Liver (tissue), 9 donors: ENCODE data around the gene FKBP1A. TPM values are rescaled to one million over a fixed set of nuclear protein-coding genes. Genes with fewer than 3 reads are reported as not detected.
A peak's percentile ranks its signal among the peaks of the same experiment; 100 is the strongest.

Source experiments
- DNase-seq: peaks from one replicate; pipeline ENCODE4 v3.0.0-alpha.2; 2017; ENCODE audit warnings: low spot score
- H3K27ac ChIP-seq, 2 donors: one replicate each; pipeline ENCODE4 v1.7.0; 2013; ENCODE audit warnings: inconsistent platforms in 2 of 2, low read length in 2 of 2, control low read depth in 1 of 2, low read depth in 1 of 2, mild to moderate bottlenecking in 1 of 2
- H3K27me3 ChIP-seq, 4 donors: one replicate each; pipeline versions ENCODE4 v1.6.1 to v1.7.0; 2013; ENCODE audit warnings: low read length in 3 of 4, inconsistent platforms in 1 of 4, mild to moderate bottlenecking in 1 of 4, moderate library complexity in 1 of 4; ENCODE audit not compliant: control insufficient read depth in 4 of 4, insufficient read depth in 4 of 4
- H3K36me3 ChIP-seq, 4 donors: one replicate each; pipeline versions ENCODE4 v1.6.1 to v1.7.0; 2013; ENCODE audit warnings: low read length in 3 of 4, mild to moderate bottlenecking in 3 of 4, low read depth in 1 of 4, moderate library complexity in 1 of 4; ENCODE audit not compliant: control insufficient read depth in 4 of 4, insufficient read depth in 3 of 4
- H3K4me1 ChIP-seq, 4 donors: one replicate each; pipeline versions ENCODE4 v1.6.1 to v1.7.0; 2013; ENCODE audit warnings: low read length in 3 of 4, mild to moderate bottlenecking in 3 of 4, moderate library complexity in 1 of 4; ENCODE audit not compliant: control insufficient read depth in 4 of 4, insufficient read depth in 4 of 4
- H3K4me3 ChIP-seq, 3 donors: one replicate each; pipeline versions ENCODE4 v1.6.1 to v1.7.0; 2013; ENCODE audit warnings: low read length in 3 of 3, control low read depth in 1 of 3, low read depth in 1 of 3, mild to moderate bottlenecking in 1 of 3
- H3K9ac ChIP-seq, 2 donors: one replicate each; pipeline ENCODE4 v1.7.0; 2013; ENCODE audit warnings: low read length in 2 of 2, mild to moderate bottlenecking in 2 of 2, moderate library complexity in 2 of 2, control low read depth in 1 of 2, low read depth in 1 of 2
- H3K9me3 ChIP-seq, 4 donors: one replicate each; pipeline versions ENCODE4 v1.6.1 to v1.7.0; 2013; ENCODE audit warnings: low read length in 3 of 4; ENCODE audit not compliant: control insufficient read depth in 4 of 4
- EGR1 ChIP-seq, 2 donors: IDR thresholded peaks; 2 replicates each; pipeline ENCODE4 v1.6.1; 2016 to 2018; ENCODE audit warnings: antibody characterized with exemption in 2 of 2, low read depth in 2 of 2
- FOXA1 ChIP-seq: IDR thresholded peaks from 2 replicates; pipeline ENCODE4 v1.6.1; 2016; ENCODE audit warnings: antibody characterized with exemption
- FOXA2 ChIP-seq: IDR thresholded peaks from 2 replicates; pipeline ENCODE4 v1.6.1; 2016; ENCODE audit warnings: antibody characterized with exemption
- GABPA ChIP-seq, 2 donors: IDR thresholded peaks in 1 of 2; conservative IDR thresholded peaks in 1 of 2; 2 replicates each; pipeline ENCODE4 v1.6.1; 2016; ENCODE audit warnings: antibody characterized with exemption in 2 of 2, mild to moderate bottlenecking in 1 of 2, moderate library complexity in 1 of 2
- HNF4A ChIP-seq, 2 donors: conservative IDR thresholded peaks; 2 replicates each; pipeline ENCODE4 v1.6.1; 2016; ENCODE audit warnings: antibody characterized with exemption in 2 of 2, mild to moderate bottlenecking in 2 of 2
- NR2F2 ChIP-seq: IDR thresholded peaks from 2 replicates; pipeline ENCODE4 v1.6.1; 2016; ENCODE audit warnings: antibody characterized with exemption
- RAD21 ChIP-seq, 2 donors: IDR thresholded peaks; 2 replicates each; pipeline ENCODE4 v1.6.1; 2016; ENCODE audit warnings: antibody characterized with exemption in 2 of 2, mild to moderate bottlenecking in 2 of 2
- SP1 ChIP-seq: IDR thresholded peaks from 2 replicates; pipeline ENCODE4 v1.6.1; 2018; ENCODE audit warnings: antibody characterized with exemption, mild to moderate bottlenecking
- TAF1 ChIP-seq: conservative IDR thresholded peaks from 2 replicates; pipeline ENCODE4 v1.6.1; 2016; ENCODE audit warnings: antibody characterized with exemption, mild to moderate bottlenecking
- YY1 ChIP-seq: IDR thresholded peaks from 2 replicates; pipeline ENCODE4 v1.6.1; 2016; ENCODE audit warnings: antibody characterized with exemption, mild to moderate bottlenecking
- WGBS: extraction: QIAGEN DNeasy Blood & Tissue Kit; methylation state at CpG from one replicate; pipeline ENCODE4 v1.1.7; 2013; 5-methylcytosine and 5-hydroxymethylcytosine counted together
- polyA plus RNA-seq, 2 donors: library from polyadenylated mRNA; stranded (reverse) in 1 of 2; unstranded in 1 of 2; fragments of 200-250 nt in 1 of 2; fragments of >200 nt in 1 of 2; fragmentation: Nextera tagmentation in 1 of 2; extraction: Ambion mirVana in 1 of 2; gene quantifications; one replicate each; pipeline versions ENCODE4 v1.2.1 to v1.2.3, GENCODE V29; 2013 to 2015
- total RNA-seq, 2 donors: library from RNA; depleted of rRNA; stranded (reverse); fragments of >200 nt; gene quantifications; one replicate each; pipeline ENCODE4 v1.2.3, GENCODE V29; 2014
- TF ChIP-seq, protein P1 (sequence below): fragments of 150-350 bp; IDR thresholded peaks from 2 replicates; pipeline ENCODE4 v1.5.1; 2017; ENCODE audit warnings: improper control_type of control experiment, low read depth, low read length; ENCODE audit not compliant: missing input control
- TF ChIP-seq, protein P2 (sequence below): IDR thresholded peaks from 2 replicates; pipeline ENCODE4 v1.6.1; 2016; ENCODE audit warnings: antibody characterized with exemption, mild to moderate bottlenecking
- TF ChIP-seq, protein P3 (sequence below): IDR thresholded peaks from 2 replicates; pipeline ENCODE4 v1.6.1; 2016; ENCODE audit warnings: antibody characterized with exemption
- TF ChIP-seq, protein P4 (sequence below): IDR thresholded peaks from 2 replicates; pipeline ENCODE4 v1.6.1; 2016; ENCODE audit warnings: antibody characterized with exemption
- TF ChIP-seq, protein P5 (sequence below): IDR thresholded peaks from 2 replicates; pipeline ENCODE4 v1.6.1; 2016; ENCODE audit warnings: antibody characterized with exemption
- donor health status: healthy.
- donor health status: healthy.
- donor health status: healthy.
- donor health status: healthy.
- donor health status: healthy.

The FKBP1A gene
- total and polyA plus RNA-seq, 4 donors: 49.3 to 114 (median 76.9) TPM

DNA sequence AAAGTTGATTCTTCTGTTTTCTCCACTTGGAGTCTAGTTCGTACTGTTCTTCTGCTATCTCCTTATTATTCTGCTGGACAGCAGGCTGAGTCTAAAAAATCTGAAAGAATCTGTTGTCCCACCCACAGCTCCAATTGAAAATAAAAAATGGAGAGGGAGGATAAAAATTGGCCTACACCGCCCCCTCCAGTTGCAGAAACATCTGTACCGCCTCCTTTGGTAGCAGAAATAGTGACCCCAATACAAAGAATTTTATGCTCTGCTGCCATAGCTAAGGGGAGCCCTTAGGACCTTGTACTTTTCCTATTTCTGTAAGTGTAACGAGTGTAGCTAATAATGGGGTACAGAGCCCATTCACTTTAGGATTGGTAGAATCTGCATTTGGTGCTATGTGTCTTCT is 4.9 kb upstream of the FKBP1A start:
- Histone ChIP-seq H3K9ac (no peak overlapping the region), H3K4me1 (peaks cover 6 to 34% (median 21%) of the 10 kb centered on the region in 4 donors), H3K4me3 (no peak overlapping the region), H3K36me3 (no peaks in the 10 kb centered on the region), H3K9me3 (no peaks in the 10 kb centered on the region), H3K27me3 (no peaks in the 10 kb centered on the region), H3K27ac (no peak overlapping the region)
- 83% methylated on average over 4 of the region's 4 CpGs for WGBS
- TF ChIP-seq, protein P1, sequence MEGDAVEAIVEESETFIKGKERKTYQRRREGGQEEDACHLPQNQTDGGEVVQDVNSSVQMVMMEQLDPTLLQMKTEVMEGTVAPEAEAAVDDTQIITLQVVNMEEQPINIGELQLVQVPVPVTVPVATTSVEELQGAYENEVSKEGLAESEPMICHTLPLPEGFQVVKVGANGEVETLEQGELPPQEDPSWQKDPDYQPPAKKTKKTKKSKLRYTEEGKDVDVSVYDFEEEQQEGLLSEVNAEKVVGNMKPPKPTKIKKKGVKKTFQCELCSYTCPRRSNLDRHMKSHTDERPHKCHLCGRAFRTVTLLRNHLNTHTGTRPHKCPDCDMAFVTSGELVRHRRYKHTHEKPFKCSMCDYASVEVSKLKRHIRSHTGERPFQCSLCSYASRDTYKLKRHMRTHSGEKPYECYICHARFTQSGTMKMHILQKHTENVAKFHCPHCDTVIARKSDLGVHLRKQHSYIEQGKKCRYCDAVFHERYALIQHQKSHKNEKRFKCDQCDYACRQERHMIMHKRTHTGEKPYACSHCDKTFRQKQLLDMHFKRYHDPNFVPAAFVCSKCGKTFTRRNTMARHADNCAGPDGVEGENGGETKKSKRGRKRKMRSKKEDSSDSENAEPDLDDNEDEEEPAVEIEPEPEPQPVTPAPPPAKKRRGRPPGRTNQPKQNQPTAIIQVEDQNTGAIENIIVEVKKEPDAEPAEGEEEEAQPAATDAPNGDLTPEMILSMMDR: peak; percentile 14
- TF ChIP-seq EGR1 (IDR thresholded peaks at IDR 0.05; ENCODE audit: low read depth in 2 of 2) (no peak), RAD21 (IDR thresholded peaks at IDR 0.05) (peak; percentile 47 to 66)
- TF ChIP-seq, protein P2, sequence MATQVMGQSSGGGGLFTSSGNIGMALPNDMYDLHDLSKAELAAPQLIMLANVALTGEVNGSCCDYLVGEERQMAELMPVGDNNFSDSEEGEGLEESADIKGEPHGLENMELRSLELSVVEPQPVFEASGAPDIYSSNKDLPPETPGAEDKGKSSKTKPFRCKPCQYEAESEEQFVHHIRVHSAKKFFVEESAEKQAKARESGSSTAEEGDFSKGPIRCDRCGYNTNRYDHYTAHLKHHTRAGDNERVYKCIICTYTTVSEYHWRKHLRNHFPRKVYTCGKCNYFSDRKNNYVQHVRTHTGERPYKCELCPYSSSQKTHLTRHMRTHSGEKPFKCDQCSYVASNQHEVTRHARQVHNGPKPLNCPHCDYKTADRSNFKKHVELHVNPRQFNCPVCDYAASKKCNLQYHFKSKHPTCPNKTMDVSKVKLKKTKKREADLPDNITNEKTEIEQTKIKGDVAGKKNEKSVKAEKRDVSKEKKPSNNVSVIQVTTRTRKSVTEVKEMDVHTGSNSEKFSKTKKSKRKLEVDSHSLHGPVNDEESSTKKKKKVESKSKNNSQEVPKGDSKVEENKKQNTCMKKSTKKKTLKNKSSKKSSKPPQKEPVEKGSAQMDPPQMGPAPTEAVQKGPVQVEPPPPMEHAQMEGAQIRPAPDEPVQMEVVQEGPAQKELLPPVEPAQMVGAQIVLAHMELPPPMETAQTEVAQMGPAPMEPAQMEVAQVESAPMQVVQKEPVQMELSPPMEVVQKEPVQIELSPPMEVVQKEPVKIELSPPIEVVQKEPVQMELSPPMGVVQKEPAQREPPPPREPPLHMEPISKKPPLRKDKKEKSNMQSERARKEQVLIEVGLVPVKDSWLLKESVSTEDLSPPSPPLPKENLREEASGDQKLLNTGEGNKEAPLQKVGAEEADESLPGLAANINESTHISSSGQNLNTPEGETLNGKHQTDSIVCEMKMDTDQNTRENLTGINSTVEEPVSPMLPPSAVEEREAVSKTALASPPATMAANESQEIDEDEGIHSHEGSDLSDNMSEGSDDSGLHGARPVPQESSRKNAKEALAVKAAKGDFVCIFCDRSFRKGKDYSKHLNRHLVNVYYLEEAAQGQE: peak; percentile 22
- TF ChIP-seq, protein P3, sequence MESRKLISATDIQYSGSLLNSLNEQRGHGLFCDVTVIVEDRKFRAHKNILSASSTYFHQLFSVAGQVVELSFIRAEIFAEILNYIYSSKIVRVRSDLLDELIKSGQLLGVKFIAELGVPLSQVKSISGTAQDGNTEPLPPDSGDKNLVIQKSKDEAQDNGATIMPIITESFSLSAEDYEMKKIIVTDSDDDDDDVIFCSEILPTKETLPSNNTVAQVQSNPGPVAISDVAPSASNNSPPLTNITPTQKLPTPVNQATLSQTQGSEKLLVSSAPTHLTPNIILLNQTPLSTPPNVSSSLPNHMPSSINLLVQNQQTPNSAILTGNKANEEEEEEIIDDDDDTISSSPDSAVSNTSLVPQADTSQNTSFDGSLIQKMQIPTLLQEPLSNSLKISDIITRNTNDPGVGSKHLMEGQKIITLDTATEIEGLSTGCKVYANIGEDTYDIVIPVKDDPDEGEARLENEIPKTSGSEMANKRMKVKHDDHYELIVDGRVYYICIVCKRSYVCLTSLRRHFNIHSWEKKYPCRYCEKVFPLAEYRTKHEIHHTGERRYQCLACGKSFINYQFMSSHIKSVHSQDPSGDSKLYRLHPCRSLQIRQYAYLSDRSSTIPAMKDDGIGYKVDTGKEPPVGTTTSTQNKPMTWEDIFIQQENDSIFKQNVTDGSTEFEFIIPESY: no peak
- DNase-seq: no peak

DNA sequence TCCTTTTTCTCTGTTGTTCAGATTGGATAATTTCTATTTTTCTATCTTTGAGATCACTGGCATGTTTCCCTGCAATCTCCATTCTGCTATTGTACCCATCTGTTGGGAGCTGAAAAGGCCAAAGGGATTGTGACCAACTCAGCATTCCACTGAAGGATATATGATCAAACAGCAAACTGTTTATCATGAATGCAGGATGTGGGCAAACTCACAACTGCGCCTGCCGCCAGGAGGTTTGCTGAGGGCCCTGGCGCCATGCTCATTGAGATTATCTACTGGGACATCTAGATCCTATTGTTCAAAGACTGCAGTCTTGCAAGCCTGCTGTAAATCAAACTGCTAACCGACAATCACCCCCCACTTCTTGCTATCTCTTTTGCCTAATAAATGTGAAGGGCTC is 3.8 kb upstream of the FKBP1A start:
- Histone ChIP-seq H3K9ac (no peak overlapping the region), H3K27me3 (no peaks in the 10 kb centered on the region), H3K36me3 (no peaks in the 10 kb centered on the region), H3K4me1 (peaks cover 6 to 34% (median 22%) of the 10 kb centered on the region in 4 donors), H3K9me3 (no peaks in the 10 kb centered on the region), H3K4me3 (no peak overlapping the region), H3K27ac (no peak overlapping the region)
- no peak for DNase-seq
- WGBS: 86% methylated on average over 4 of the region's 4 CpGs
- TF ChIP-seq YY1 (no peak), FOXA1 (no peak), EGR1 (IDR thresholded peaks at IDR 0.05; ENCODE audit: low read depth in 2 of 2) (no peak), GABPA (IDR thresholded peaks at IDR 0.05 in 1 of 2, conservative IDR thresholded peaks at IDR 0.05 in 1 of 2) (no peak), HNF4A (conservative IDR thresholded peaks at IDR 0.05) (no peak), NR2F2 (no peak), SP1 (no peak), RAD21 (IDR thresholded peaks at IDR 0.05) (no peak), TAF1 (no peak), FOXA2 (no peak)
- TF ChIP-seq, protein P1: no peak
- TF ChIP-seq, protein P4, sequence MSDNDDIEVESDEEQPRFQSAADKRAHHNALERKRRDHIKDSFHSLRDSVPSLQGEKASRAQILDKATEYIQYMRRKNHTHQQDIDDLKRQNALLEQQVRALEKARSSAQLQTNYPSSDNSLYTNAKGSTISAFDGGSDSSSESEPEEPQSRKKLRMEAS: no peak
- TF ChIP-seq, protein P5, sequence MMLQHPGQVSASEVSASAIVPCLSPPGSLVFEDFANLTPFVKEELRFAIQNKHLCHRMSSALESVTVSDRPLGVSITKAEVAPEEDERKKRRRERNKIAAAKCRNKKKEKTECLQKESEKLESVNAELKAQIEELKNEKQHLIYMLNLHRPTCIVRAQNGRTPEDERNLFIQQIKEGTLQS: no peak
- TF ChIP-seq, protein P2: no peak
- TF ChIP-seq, protein P3: no peak
